Stimulated activated naive CD4-positive, alpha-beta T cell treated with Interleukin-2 at 50 U/mL for 16 hours (primary cell): ENCODE measurements around the gene MAPKAPK3.

ENCODE experiments used
- DNase-seq: peaks from one replicate; lab custom pipeline; 2025; lab: John Stamatoyannopoulos, UW

MAPKAPK3 gene

GRCh38 chr3:50627407-50628051, 10.6 kb downstream of the MAPKAPK3 start:
- DNase-seq, result no peak

GRCh38 chr3:50628601-50629000, 11.7 kb downstream of the MAPKAPK3 start:
- DNase-seq, result no peak

- no peak for DNase-seq
These were observed 13.4 kb downstream of the MAPKAPK3 start for GRCh38 chr3:50630394-50630793.

- no peak for DNase-seq
These were observed 13.9 kb downstream of the MAPKAPK3 start for GRCh38 chr3:50630877-50631276.

GRCh38 chr3:50632450-50632849, 15.5 kb downstream of the MAPKAPK3 start:
- no peak for DNase-seq

- no peak for DNase-seq
These were observed 16.4 kb downstream of the MAPKAPK3 start for GRCh38 chr3:50633230-50633790.

- DNase-seq, result no peak
These were observed 18.1 kb downstream of the MAPKAPK3 start for GRCh38 chr3:50635066-50635465.

GRCh38 chr3:50637011-50637410, 20.1 kb downstream of the MAPKAPK3 start:
- no peak for DNase-seq

GRCh38 chr3:50637945-50638344, 21.0 kb downstream of the MAPKAPK3 start:
- DNase-seq, result no peak

- DNase-seq, result no peak
These were observed 22.1 kb downstream of the MAPKAPK3 start for GRCh38 chr3:50639055-50639494.

- no peak for DNase-seq
These were observed 25.4 kb downstream of the MAPKAPK3 start for GRCh38 chr3:50642382-50642781.

- no peak for DNase-seq
These were observed 27.6 kb downstream of the MAPKAPK3 start for GRCh38 chr3:50644561-50644960.

GRCh38 chr3:50645378-50645777, 28.4 kb downstream of the MAPKAPK3 start:
- no peak for DNase-seq

- no peak for DNase-seq
These were observed 31.4 kb downstream of the MAPKAPK3 start for GRCh38 chr3:50648313-50648712.

GRCh38 chr3:50648944-50649343, 32.0 kb downstream of the MAPKAPK3 start:
- no peak for DNase-seq

- DNase-seq, result no peak
These were observed 32.5 kb downstream of the MAPKAPK3 start for GRCh38 chr3:50649451-50649931.

- no peak for DNase-seq
These were observed 33.1 kb downstream of the MAPKAPK3 start for GRCh38 chr3:50650018-50650417.

- DNase-seq, result no peak
These were observed 34.5 kb downstream of the MAPKAPK3 start for GRCh38 chr3:50651445-50651844.

- DNase-seq, result no peak
These were observed 35.1 kb downstream of the MAPKAPK3 start for GRCh38 chr3:50651920-50652529.

GRCh38 chr3:50652709-50653108, 35.8 kb downstream of the MAPKAPK3 start:
- peak; percentile 35 for DNase-seq

GRCh38 chr3:50653937-50654595, 37.1 kb downstream of the MAPKAPK3 start:
- no peak for DNase-seq

- peak; percentile 5 for DNase-seq
These were observed 38.3 kb downstream of the MAPKAPK3 start for GRCh38 chr3:50655009-50655830.
